ENCODE data around the gene ACTMAP. TPM values are rescaled to one million over a fixed set of nuclear protein-coding genes. Genes with fewer than 3 reads are reported as not detected.

ACTMAP gene
- total and polyA plus RNA-seq, 2 of the 8 experiments (the other 6 are each of a cell fraction or from before 2014, with no cell fraction given), result 24.1 to 26.5 TPM

- Histone ChIP-seq H2AK5ac (ENCODE audit: low read depth, low read length) (no peak overlapping the region; the same call in 1 of the 2 replicates), H3K36me3 (ENCODE audit: control insufficient read depth in 2 of 4, insufficient read depth in 4 of 4, low read length in 3 of 4) (peaks cover 0 to 9% (median 5%) of the 10 kb centered on the region in 4 experiments; a peak in 6 of 8 replicates)
- 7% methylated on average over 7 of the region's 8 CpGs; no CpG with 5 or more reads in 1 of the 2 experiments for WGBS, 2 experiments (ENCODE audit: extremely low coverage in 1 of 2, insufficient coverage in 1 of 2, insufficient read length in 1 of 2, insufficient replicate concordance in 2 of 2, low coverage in 1 of 2, low lambda C conversion rate in 2 of 2, missing lambda C conversion rate in 1 of 2)
- TF ChIP-seq PHF8 (conservative IDR thresholded peaks at IDR 0.05; ENCODE audit: low read depth, low read length) (no peak), EZH2 (IDR thresholded peaks at IDR 0.05; ENCODE audit: low read depth, low read length, severe bottlenecking) (no peak), SIN3A (conservative IDR thresholded peaks at IDR 0.05 in 1 of 2, IDR thresholded peaks at IDR 0.05 in 1 of 2; ENCODE audit: low read depth in 1 of 2, low read length in 2 of 2) (0 out of 4 replicates have a peak, but pooled peaks of 1 of the 2 experiments have one; percentile 59), TAF1 (IDR thresholded peaks at IDR 0.05; ENCODE audit: low read depth, low read length) (peak; percentile 14; the same call in 1 of the 2 replicates), MAX (IDR thresholded peaks at IDR 0.05) (no peak), POLR2A (IDR thresholded peaks at IDR 0.05; ENCODE audit: control extremely low read depth in 1 of 2, low read depth in 2 of 2, low read length in 2 of 2) (no peak), MAFK (IDR thresholded peaks at IDR 0.05; ENCODE audit: low read depth, low read length) (no peak), RNF2 (IDR thresholded peaks at IDR 0.05; ENCODE audit: borderline replicate concordance, low read depth, low read length, missing control alignments, poor library complexity, severe bottlenecking) (no peak), HDAC6 (IDR thresholded peaks at IDR 0.05; ENCODE audit: low read depth, low read length) (no peak), SIX5 (IDR thresholded peaks at IDR 0.05; ENCODE audit: low read depth, low read length) (no peak), ASH2L (IDR thresholded peaks at IDR 0.05; ENCODE audit: low read length) (no peak), CHD2 (IDR thresholded peaks at IDR 0.05; ENCODE audit: low read length) (no peak)
These were observed 34.2 kb downstream of the ACTMAP start for GRCh38 chr19:40716031-40716481.

More at GRCh38 chr19:40716031-40716481, 34.2 kb downstream of the ACTMAP start:
- peaks cover 0 to 33% of the 10 kb centered on the region in 2 experiments; a peak in 2 of 4 replicates for H3K79me2 ChIP-seq (ENCODE audit: control insufficient read depth in 1 of 2, insufficient read depth in 2 of 2, low read length in 2 of 2)
- no peak overlapping the region for H2BK15ac ChIP-seq (ENCODE audit: low read length)
- H3K56ac ChIP-seq (replicated peaks; ENCODE audit: insufficient read length, low read depth, low read length), result no peak overlapping the region
- H2BK5ac ChIP-seq (ENCODE audit: low read depth, low read length), result peak overlapping the region; percentile 96
- no peaks in the 10 kb centered on the region for H4K20me1 ChIP-seq (replicated peaks in 1 of 2; ENCODE audit: control insufficient read depth in 1 of 2, insufficient read depth in 2 of 2, low read length in 2 of 2)
- H2BK12ac ChIP-seq (ENCODE audit: low read depth, low read length), result peak overlapping the region; percentile 32; the same call in 1 of the 2 replicates
- no peak overlapping the region for H2BK120ac ChIP-seq (replicated peaks; ENCODE audit: low read depth, low read length)
- peak overlapping the region; percentile 74 for H3K27ac ChIP-seq (ENCODE audit: low read depth, low read length)
- peak overlapping the region; percentile 96 to 100 for H3K4me2 ChIP-seq (ENCODE audit: insufficient read depth in 1 of 2, low read depth in 2 of 2, low read length in 2 of 2)
- H3K4me3 ChIP-seq (ENCODE audit: extremely low read depth in 1 of 4, insufficient read depth in 2 of 4, low read depth in 3 of 4, low read length in 4 of 4), result peak overlapping the region; percentile 72 to 94 (median 90)
- H3K9ac ChIP-seq (replicated peaks in 1 of 4; ENCODE audit: extremely low read depth in 1 of 4, low read depth in 3 of 4, low read length in 3 of 4), result peak overlapping the region in 3 of 4 experiments; percentile 67 to 90 (median 68); a peak in 6 of 7 replicates
- no peak overlapping the region for H3K18ac ChIP-seq (ENCODE audit: extremely low read depth, low read length)
- peaks cover 9% of the 10 kb centered on the region; the same call in 1 of the 2 replicates for H3K79me1 ChIP-seq (ENCODE audit: low read depth, low read length)
- no peak overlapping the region for H3K23ac ChIP-seq (ENCODE audit: insufficient read length)
- no peak overlapping the region for H4K91ac ChIP-seq (replicated peaks; ENCODE audit: insufficient read length, low read length)
- FAIRE-seq (no peak), DNase-seq (ENCODE audit: low read depth in 1 of 2, low spot score in 2 of 2) (peak in 1 of 2 experiments; percentile 49)
- no peak overlapping the region for H4K8ac ChIP-seq (ENCODE audit: extremely low read depth, insufficient read depth, low read length)
- no peak overlapping the region for H4K5ac ChIP-seq (ENCODE audit: insufficient read length, low read depth, low read length)
- H2BK20ac ChIP-seq (ENCODE audit: low read length), result no peak overlapping the region
- H3K4me1 ChIP-seq (replicated peaks in 1 of 4; ENCODE audit: control insufficient read depth in 3 of 4, insufficient read depth in 4 of 4, low read length in 3 of 4), result peaks cover 0 to 25% (median 8%) of the 10 kb centered on the region in 4 experiments; a peak in 6 of 7 replicates
- POLR2A ChIA-PET (ENCODE audit: partially characterized antibody), result interaction anchor here (0.9 to 2.4 kb wide), 13 partner anchors 14 to 90 kb away, joined by 3 to 28 read pairs (median 8); partner anchors contain the start of genes ACTMAP, EGLN2, NUMBL and SNRPA
- H2AFZ ChIP-seq (ENCODE audit: low read length), result no peak overlapping the region
- no peaks in the 10 kb centered on the region for H3K9me3 ChIP-seq (ENCODE audit: insufficient read depth in 2 of 2, low read depth in 1 of 2, low read length in 1 of 2)
- no peak overlapping the region for H3K14ac ChIP-seq (ENCODE audit: insufficient read length)
- H3K23me2 ChIP-seq (ENCODE audit: low read depth, low read length), result peaks cover 23% of the 10 kb centered on the region
- H3K4ac ChIP-seq (replicated peaks; ENCODE audit: insufficient read length, low read depth, low read length), result no peak overlapping the region
- CTCF ChIA-PET (ENCODE audit: partially characterized antibody), result interaction anchor here (1.4 to 1.6 kb wide), 4 partner anchors 13 to 92 kb away, joined by 3 to 4 read pairs (median 3); no protein-coding TSS in a partner anchor
- no peaks in the 10 kb centered on the region for H3K27me3 ChIP-seq (replicated peaks in 1 of 4; ENCODE audit: control insufficient read depth in 3 of 4, extremely low read depth in 1 of 4, insufficient read depth in 3 of 4, low read length in 3 of 4)

Data from H1 (cell line).